ENCODE results near the gene TRABD. TPM values are rescaled to one million over a fixed set of nuclear protein-coding genes. Genes with fewer than 3 reads are reported as not detected.

Gene TRABD
- total RNA-seq, 4 donors from 2014 or later, result 10.8 to 30.5 (median 17.8) TPM

GRCh38 chr22:50224071-50224470, 38.4 kb downstream of the TRABD start:
- TF ChIP-seq CTCF (IDR thresholded peaks at IDR 0.05; ENCODE audit: low read depth), result no peak

- no peak for TF ChIP-seq CTCF (IDR thresholded peaks at IDR 0.05; ENCODE audit: low read depth)
These were observed 39.7 kb downstream of the TRABD start for GRCh38 chr22:50225200-50225969.

- no peak for TF ChIP-seq CTCF (IDR thresholded peaks at IDR 0.05; ENCODE audit: low read depth)
These were observed 40.6 kb downstream of the TRABD start for GRCh38 chr22:50226063-50226874.

- no peak for TF ChIP-seq CTCF (IDR thresholded peaks at IDR 0.05; ENCODE audit: low read depth)
These were observed 41.1 kb downstream of the TRABD start for GRCh38 chr22:50226875-50227165.

GRCh38 chr22:50227579-50228215, 42.0 kb downstream of the TRABD start:
- TF ChIP-seq CTCF (IDR thresholded peaks at IDR 0.05; ENCODE audit: low read depth), result no peak

GRCh38 chr22:50228366-50228765, 42.7 kb downstream of the TRABD start:
- no peak for TF ChIP-seq CTCF (IDR thresholded peaks at IDR 0.05; ENCODE audit: low read depth)

GRCh38 chr22:50229370-50229769, 43.7 kb downstream of the TRABD start:
- TF ChIP-seq CTCF (IDR thresholded peaks at IDR 0.05; ENCODE audit: low read depth), result no peak

All from subcutaneous adipose tissue (tissue), 4 donors.